ENCODE data around the gene OR51B2. TPM values are rescaled to one million over a fixed set of nuclear protein-coding genes. Genes with fewer than 3 reads are reported as not detected.
"Not testable (repeated sequence)": the region's sequence is repeated elsewhere in the genome, so short reads cannot be mapped to it uniquely, and the experiment has no call there.

The OR51B2 gene, protein sequence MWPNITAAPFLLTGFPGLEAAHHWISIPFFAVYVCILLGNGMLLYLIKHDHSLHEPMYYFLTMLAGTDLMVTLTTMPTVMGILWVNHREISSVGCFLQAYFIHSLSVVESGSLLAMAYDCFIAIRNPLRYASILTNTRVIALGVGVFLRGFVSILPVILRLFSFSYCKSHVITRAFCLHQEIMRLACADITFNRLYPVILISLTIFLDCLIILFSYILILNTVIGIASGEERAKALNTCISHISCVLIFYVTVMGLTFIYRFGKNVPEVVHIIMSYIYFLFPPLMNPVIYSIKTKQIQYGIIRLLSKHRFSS
- not detected in 2 replicates for total RNA-seq
- long read RNA-seq = 0 reads

- H3K27ac Mint-ChIP-seq = no peak within 1 kb of the TSS
- H3K27me3 Mint-ChIP-seq = no peaks in the 10 kb centered on the region
- H3K36me3 Mint-ChIP-seq (ENCODE audit: insufficient read depth) = no peaks in the 10 kb centered on the region
- no peaks in the 10 kb centered on the region for H3K9me3 Mint-ChIP-seq (ENCODE audit: low read depth)
- TF ChIP-seq, protein P1, sequence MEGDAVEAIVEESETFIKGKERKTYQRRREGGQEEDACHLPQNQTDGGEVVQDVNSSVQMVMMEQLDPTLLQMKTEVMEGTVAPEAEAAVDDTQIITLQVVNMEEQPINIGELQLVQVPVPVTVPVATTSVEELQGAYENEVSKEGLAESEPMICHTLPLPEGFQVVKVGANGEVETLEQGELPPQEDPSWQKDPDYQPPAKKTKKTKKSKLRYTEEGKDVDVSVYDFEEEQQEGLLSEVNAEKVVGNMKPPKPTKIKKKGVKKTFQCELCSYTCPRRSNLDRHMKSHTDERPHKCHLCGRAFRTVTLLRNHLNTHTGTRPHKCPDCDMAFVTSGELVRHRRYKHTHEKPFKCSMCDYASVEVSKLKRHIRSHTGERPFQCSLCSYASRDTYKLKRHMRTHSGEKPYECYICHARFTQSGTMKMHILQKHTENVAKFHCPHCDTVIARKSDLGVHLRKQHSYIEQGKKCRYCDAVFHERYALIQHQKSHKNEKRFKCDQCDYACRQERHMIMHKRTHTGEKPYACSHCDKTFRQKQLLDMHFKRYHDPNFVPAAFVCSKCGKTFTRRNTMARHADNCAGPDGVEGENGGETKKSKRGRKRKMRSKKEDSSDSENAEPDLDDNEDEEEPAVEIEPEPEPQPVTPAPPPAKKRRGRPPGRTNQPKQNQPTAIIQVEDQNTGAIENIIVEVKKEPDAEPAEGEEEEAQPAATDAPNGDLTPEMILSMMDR (IDR thresholded peaks at IDR 0.05; ENCODE audit: unreplicated experiment) = no peak
- no peak for DNase-seq (ENCODE audit: low spot score, unreplicated experiment)
- H3K4me3 Mint-ChIP-seq (ENCODE audit: low read depth) = no peak within 1 kb of the TSS
- H3K4me1 Mint-ChIP-seq (ENCODE audit: low read depth) = no peaks in the 10 kb centered on the region
These were observed at the start of gene OR51B2 for GRCh38 chr11:5324197-5324596. Gene OR51B2, minus strand, starts transcription at chr11:5324297. Its CDS starts 0 bp downstream, at chr11:5324297.

- Mint-ChIP-seq H3K36me3 (ENCODE audit: insufficient read depth) (no peaks in the 10 kb centered on the region), H3K27ac (no peak overlapping the region), H3K27me3 (no peaks in the 10 kb centered on the region), H3K4me3 (ENCODE audit: low read depth) (no peak overlapping the region), H3K9me3 (ENCODE audit: low read depth) (peaks cover 7% of the 10 kb centered on the region), H3K4me1 (ENCODE audit: low read depth) (no peaks in the 10 kb centered on the region)
- no peak for DNase-seq (ENCODE audit: low spot score, unreplicated experiment)
- TF ChIP-seq, protein P1 (IDR thresholded peaks at IDR 0.05; ENCODE audit: unreplicated experiment) = peak; percentile 39
These were observed 45.7 kb upstream of the OR51B2 start for GRCh38 chr11:5369789-5370188.

DNA sequence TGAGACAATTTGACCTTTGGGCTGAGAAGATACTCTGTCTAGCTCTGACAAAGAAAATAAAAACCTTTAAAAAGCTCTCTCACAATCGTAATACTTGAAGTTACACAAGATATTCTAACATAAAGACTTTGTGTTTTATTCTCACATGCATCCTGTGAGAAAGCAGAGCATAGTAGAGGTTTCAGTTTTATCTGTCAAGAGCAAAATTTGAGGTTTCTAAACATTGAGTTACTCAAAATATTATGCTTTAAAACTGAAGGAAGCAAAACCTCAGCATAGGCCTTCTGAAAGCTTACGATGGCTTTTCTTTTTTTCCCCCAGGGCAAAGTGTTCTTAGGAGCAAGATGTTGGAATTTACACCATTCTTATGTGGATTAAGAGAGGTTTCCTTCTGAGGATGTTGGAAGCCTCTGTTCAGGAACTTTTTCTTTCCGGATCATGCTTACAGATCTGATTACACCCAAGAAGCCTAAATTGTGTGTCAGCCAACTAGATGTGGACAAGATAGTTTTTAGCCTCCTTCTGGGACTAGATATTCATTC lies 44.5 kb upstream of the OR51B2 start:
- peaks cover 7% of the 10 kb centered on the region for H3K9me3 Mint-ChIP-seq (ENCODE audit: low read depth)
- TF ChIP-seq, protein P1 (IDR thresholded peaks at IDR 0.05; ENCODE audit: unreplicated experiment) = no peak
- no peak for DNase-seq (ENCODE audit: low spot score, unreplicated experiment)
- H3K27me3 Mint-ChIP-seq = no peaks in the 10 kb centered on the region
- no peak overlapping the region for H3K4me3 Mint-ChIP-seq (ENCODE audit: low read depth)
- H3K36me3 Mint-ChIP-seq (ENCODE audit: insufficient read depth) = no peaks in the 10 kb centered on the region
- H3K27ac Mint-ChIP-seq = no peak overlapping the region
- H3K4me1 Mint-ChIP-seq (ENCODE audit: low read depth) = no peaks in the 10 kb centered on the region

GRCh38 chr11:5367448-5368074 lies 43.5 kb upstream of the OR51B2 start:
- no peaks in the 10 kb centered on the region for H3K27me3 Mint-ChIP-seq
- DNase-seq (ENCODE audit: low spot score, unreplicated experiment) = no peak
- H3K4me3 Mint-ChIP-seq (ENCODE audit: low read depth) = no peak overlapping the region
- TF ChIP-seq, protein P1 (IDR thresholded peaks at IDR 0.05; ENCODE audit: unreplicated experiment) = no peak
- peaks cover under 1% of the 10 kb centered on the region for H3K9me3 Mint-ChIP-seq (ENCODE audit: low read depth)
- no peak overlapping the region for H3K27ac Mint-ChIP-seq
- H3K36me3 Mint-ChIP-seq (ENCODE audit: insufficient read depth) = no peaks in the 10 kb centered on the region
- H3K4me1 Mint-ChIP-seq (ENCODE audit: low read depth) = no peaks in the 10 kb centered on the region

GRCh38 chr11:5366856-5367255 lies 42.8 kb upstream of the OR51B2 start:
- TF ChIP-seq, protein P1 (IDR thresholded peaks at IDR 0.05; ENCODE audit: unreplicated experiment) = no peak
- Mint-ChIP-seq H3K4me3 (ENCODE audit: low read depth) (no peak overlapping the region), H3K36me3 (ENCODE audit: insufficient read depth) (no peaks in the 10 kb centered on the region), H3K27ac (no peak overlapping the region), H3K9me3 (ENCODE audit: low read depth) (no peaks in the 10 kb centered on the region), H3K27me3 (no peaks in the 10 kb centered on the region), H3K4me1 (ENCODE audit: low read depth) (no peaks in the 10 kb centered on the region)
- no peak for DNase-seq (ENCODE audit: low spot score, unreplicated experiment)

DNA sequence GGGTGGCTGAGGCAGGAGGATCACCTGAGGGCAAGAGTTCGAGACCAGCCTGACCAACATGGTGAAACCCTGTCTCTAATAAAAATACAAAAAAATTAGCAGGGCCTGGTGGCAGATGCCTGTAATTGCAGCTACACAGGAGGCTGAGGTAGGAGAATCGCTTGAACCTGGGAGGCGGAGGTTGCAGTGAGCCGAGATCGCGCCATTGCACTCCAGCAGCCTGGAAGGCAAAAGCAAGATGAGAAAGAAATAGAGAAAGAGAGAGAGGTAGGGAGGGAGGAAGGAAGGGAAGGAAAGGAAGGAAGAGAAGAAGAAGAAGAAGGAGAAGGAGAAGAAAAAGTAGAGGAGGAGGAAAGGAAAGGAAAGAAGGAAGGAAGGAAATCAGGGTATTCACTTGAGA lies 42.3 kb upstream of the OR51B2 start:
- not testable (repeated sequence) for H3K27ac Mint-ChIP-seq; H3K4me3 Mint-ChIP-seq (ENCODE audit: low read depth); H3K27me3 Mint-ChIP-seq; DNase-seq (ENCODE audit: low spot score, unreplicated experiment); H3K9me3 Mint-ChIP-seq (ENCODE audit: low read depth); H3K36me3 Mint-ChIP-seq (ENCODE audit: insufficient read depth); H3K4me1 Mint-ChIP-seq (ENCODE audit: low read depth)

Data from progenitor cell of endocrine pancreas (in vitro differentiated cells).